Erythroblast (primary cell): ENCODE measurements around the gene UBA1.

Source experiments
- GATA1 ChIP-seq: IDR thresholded peaks from 2 replicates; pipeline ENCODE4 v1.6.1; 2011; ENCODE audit warnings: low read depth, mild to moderate bottlenecking, control low read depth, low read length, moderate library complexity
- POLR2A ChIP-seq: IDR thresholded peaks from 2 replicates; pipeline ENCODE4 v1.6.1; 2011; ENCODE audit warnings: mild to moderate bottlenecking, low read length

- TF ChIP-seq POLR2A (no peak), GATA1 (no peak)
Observed at GRCh38 chrX:47247206-47247998, 53.8 kb downstream of the UBA1 start.
